DMS53 treated with DMSO at 0.1 percent for 48 hours (cell line): ENCODE measurements around the gene FADD.
A peak's percentile ranks its signal among the peaks of the same experiment; 100 is the strongest.
"Not testable (repeated sequence)": the region's sequence is repeated elsewhere in the genome, so short reads cannot be mapped to it uniquely, and the experiment has no call there.

Source experiments
- DNase-seq: peaks from one replicate; lab custom pipeline; 2025; ENCODE audit not compliant: unreplicated experiment; lab: John Stamatoyannopoulos, UW

Gene FADD

DNA sequence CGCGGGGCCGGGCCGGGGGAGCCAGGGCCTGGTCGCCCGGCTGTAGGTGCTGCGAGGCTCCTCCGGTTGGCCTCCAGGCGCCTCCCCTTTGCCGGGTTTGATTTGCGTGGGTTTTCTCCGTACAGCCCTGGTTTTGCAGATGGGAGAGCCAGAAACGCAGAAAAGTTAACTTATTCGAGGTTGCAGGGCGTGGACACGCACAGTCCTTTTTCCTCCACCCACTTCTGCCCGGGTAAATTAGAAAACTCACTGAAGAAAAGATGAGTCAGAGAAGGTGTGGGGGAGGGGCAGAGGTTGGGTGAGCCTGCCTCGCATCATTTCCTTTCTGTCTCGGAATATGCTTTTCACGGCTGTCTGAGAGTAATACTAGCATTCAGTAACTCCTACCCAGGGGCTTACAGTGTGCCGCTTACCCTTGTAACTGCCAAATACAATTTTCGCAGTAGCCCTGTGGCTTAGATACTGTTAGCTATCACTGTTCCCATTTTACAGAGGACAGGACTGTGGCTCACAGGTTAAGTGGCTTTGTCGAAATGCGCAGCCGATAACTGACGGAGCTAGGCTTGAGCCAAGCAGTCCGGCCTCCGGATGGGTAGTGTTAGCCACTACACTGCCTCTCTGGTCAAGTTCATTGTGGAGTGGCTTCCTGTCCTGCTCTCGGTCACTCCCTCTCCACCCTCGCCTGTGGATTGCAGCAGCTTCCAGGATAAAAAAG, 812 bp downstream of the FADD start:
- DNase-seq, result peak; percentile 52

DNA sequence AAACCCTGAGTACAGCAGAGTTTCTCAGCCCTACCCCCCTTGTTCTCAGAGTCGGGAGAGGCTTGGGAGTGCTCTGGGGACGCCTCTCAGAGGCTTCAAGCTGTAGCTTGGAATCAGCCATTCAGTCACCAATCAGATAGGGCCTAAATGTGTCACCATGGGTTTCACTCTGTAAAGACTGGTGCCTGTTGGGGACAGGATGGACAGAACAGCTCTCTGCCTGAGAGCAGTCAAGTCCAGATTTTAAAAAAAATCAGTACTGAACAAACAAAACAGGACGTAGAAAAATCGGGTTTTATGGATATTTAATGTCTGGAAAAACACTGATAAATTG, 1.3 kb downstream of the FADD start:
- no peak for DNase-seq

DNA sequence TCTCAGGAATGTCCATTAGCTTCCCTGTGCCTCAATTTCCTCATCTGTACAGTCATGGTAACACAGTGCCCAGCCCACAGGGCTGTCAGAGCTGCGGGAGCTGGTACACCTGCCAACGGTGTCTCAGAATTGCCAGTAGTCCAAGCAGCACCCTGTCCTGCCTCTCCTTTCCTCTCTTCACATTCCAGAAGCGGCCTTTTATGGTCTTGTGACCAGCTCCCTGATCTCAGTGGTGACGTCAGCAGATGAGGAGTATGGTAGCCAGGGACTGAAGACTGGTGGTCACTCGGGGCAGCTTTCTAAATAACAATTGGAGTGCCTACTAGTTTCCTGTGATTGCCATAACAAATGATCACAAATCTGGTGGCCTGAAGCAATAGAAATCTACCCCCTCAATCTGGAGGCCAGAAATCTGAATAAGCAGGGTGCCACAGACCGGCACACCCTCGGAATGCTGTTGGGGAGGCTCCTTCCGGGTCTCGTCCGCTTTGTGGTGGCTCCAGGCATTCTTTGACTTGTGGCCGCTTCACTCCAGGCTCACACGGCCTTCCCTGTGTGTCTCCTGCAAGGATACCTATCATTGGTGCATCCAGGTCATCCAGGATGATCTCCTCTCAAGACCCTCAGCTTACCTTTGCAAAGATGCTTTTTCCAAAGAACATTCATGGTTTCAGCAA, 2.1 kb downstream of the FADD start:
- DNase-seq, result no peak

DNA sequence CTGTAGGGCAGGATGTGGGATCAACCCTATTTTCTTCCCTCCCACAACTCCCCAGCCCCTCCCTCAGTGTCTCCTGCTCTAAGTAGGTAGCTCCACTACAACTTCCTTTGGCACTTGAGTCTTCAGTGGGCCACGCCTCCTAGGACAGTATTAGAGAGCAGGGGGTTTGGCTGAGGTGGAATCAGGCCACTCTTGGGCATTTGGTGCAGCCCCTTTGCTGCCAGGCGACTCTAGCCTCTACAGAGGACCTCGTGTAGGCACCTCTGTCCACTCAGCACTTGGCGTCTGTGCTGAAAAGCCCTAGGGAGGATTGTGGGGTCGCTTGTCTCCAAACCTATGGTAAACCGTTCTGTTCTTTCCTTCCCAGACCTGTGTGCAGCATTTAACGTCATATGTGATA, 2.7 kb downstream of the FADD start:
- DNase-seq, result no peak

DNA sequence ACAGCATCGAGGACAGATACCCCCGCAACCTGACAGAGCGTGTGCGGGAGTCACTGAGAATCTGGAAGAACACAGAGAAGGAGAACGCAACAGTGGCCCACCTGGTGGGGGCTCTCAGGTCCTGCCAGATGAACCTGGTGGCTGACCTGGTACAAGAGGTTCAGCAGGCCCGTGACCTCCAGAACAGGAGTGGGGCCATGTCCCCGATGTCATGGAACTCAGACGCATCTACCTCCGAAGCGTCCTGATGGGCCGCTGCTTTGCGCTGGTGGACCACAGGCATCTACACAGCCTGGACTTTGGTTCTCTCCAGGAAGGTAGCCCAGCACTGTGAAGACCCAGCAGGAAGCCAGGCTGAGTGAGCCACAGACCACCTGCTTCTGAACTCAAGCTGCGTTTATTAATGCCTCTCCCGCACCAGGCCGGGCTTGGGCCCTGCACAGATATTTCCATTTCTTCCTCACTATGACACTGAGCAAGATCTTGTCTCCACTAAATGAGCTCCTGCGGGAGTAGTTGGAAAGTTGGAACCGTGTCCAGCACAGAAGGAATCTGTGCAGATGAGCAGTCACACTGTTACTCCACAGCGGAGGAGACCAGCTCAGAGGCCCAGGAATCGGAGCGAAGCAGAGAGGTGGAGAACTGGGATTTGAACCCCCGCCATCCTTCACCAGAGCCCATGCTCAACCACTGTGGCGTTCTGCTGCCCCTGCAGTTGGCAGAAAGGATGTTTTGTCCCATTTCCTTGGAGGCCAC, 3.3 kb downstream of the FADD start:
- DNase-seq, result no peak

DNA sequence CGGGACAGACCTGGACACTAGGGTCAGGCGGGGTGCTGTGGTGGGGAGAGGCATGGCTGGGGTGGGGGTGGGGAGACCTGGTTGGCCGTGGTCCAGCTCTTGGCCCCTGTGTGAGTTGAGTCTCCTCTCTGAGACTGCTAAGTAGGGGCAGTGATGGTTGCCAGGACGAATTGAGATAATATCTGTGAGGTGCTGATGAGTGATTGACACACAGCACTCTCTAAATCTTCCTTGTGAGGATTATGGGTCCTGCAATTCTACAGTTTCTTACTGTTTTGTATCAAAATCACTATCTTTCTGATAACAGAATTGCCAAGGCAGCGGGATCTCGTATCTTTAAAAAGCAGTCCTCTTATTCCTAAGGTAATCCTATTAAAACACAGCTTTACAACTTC, 3.9 kb downstream of the FADD start:
- no peak for DNase-seq

DNA sequence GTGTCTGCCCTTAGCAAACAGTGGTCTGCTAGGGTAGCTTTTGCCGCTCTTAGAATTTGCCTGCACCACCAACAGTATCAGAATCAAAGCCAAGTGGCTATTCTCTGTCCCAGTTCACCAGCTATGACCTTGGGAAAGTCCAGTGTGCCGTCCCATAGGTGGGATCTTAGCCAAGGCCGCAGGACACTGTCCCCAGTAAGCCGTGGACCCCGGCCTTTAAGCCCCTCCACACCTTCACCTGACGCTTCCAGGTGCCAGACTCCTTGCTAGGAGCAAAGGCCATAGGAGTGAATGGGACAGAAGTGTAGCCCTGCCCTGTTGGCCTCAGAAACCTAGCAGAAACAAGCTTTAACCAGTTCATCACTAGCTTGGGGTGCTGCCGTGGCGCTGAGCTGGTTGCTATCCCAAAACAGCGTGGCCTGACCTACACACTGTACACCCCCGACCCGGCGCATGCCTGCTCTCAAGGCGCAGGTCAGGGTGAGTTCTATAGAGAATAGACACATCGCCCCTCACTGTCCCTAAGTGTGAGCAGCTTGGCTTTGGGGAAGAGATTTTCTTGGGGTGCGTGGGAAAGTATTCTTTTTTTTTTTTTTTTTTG, 4.5 kb downstream of the FADD start:
- DNase-seq, result no peak

DNA sequence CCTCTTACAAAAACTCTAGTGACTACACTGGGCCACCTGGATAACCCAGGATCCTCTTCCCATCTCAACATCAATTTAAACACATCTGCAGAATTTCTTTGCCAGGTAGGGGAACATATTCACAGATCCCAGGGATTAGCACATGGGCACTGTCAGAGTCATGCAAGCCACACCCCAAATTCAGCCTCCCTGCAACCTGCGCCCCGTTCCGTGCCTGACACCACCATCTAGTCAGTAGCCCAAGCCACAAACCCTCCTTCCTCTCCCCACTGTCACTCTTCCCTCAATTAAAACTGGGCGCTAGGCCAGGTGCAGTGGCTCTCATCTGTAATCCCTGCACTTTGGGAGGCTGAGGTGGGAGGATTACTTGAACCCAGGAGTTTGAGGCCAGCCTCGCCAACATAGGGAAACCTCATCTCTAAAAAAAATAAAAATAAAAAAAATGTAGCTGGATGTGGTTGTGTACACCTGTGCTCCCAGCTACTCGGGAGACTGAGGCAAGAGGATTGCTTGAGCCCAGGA, 6.4 kb downstream of the FADD start:
- DNase-seq, result no peak

DNA sequence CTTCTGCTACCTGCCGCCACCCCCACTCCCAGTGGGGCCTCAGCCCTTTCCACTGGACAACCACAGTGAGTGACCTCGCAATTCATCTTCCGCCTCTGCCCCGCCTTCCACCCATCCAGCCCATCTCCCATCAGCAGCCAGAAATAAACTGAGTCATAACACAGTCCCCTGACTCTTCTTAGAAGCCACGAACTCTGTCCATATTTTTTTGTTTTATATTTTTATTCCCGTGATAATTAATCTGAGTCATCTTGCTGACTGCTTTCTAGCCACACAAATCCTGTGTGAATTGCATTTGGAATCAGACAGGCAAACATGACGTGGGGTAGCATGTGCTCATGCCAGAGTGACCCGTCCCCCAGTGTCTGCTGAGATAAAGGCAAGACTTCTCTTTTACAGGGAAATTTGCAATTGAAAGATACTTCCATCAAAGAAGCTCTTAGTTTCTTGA, 7.0 kb downstream of the FADD start:
- no peak for DNase-seq

DNA sequence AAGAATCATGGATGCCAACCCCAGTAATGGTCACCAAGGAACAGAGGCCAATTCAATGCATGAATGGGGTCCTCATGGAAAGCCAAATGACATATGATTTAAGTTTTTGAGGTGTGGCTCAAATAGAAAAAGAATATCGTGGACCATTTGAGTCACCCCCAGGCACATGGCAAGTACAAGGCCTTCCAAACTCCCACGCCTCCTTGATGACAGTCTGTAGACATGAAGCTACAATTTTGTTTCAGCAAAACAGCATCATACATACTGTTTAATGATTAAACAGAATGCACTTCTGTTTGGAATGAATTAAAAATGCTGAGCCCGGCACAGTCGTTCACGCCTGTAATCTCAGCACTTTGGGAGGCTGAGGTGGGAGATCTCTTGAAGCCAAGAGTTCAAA, 7.4 kb downstream of the FADD start:
- DNase-seq, result no peak

DNA sequence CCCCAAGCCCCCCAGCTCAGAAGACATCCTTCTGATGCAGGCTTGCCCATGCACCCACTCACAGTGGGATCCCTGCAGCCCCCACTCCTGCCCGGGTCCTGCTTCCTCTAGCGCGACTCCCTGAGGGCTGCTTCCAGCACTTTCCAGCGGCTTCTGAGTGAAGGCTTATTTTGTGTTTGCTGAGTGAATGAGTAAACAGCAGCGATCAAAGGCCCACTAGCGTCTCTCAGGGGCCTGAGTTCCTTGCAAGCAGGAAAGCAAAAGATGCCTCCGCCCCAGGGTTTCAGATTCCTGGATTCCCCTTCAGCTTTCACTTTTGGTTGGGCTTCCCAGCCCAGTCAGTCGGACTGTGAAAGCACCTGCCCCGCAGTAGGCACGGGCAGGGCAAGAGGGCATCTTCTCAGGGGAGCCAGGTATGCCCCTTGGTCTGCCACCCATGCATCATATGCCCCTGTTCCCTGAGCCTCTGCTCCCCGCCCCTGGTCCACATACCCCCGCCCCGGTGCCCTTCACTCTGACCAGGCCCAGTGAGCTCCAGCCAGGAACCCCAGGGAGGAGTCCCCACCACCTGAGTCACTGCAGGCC, 9.2 kb downstream of the FADD start:
- no peak for DNase-seq

DNA sequence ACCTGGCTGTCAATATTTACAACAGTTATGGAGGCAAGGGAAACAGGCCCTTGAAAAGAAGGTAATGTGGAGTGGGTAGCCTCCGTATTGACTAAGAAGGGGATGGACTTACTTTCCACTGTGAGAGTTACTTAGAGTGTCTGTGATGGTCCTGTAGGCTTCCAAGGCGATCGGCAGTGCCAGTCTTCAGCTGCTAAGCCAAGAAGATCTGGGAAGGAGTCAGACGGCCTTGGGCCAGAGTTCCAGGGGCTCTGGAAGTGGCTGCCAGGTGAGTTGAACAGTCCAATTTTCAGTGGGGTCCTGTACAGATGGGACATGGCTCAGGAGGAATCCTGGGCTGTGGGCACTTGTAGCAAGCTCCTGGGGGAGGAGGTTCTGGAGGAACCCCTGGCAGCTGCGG, 14.3 kb downstream of the FADD start:
- not testable (repeated sequence) for DNase-seq

DNA sequence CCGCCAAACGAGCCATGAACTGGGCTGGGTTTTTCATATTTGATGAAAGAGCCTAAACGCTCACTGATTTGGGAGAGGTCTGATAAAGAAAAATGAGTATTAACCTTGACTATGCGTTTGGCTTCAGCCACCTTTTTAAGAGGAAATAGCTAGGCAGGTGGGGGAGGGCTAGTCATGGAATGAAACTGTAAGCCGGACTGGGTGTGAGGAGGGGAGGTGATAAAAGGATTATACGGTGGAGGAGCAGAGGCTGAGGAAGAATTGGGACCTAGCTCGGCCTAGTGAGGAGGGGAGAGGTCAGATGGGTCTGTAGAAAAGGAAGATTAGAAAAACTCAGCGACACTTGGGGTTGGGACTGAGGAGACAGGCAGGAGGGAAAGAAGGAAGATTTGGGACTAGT, 15.0 kb downstream of the FADD start:
- not testable (repeated sequence) for DNase-seq

DNA sequence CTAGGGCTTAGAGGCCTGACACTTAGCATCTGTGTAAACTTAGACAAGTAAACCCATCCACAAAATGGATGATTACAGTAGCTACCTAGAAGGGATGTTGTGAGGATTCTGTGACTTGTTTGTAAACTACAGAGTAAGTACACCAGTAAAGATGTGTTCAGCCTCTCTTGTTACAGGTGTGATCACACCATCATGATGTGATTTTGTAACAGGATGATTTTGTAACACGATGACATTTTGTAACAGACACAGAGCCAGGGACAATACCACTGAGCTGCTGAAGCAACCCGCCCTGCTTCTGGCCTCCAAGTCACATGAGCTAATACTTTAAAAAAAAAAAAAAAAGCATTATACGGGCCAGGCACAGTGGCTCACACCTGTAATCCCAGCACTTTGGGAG, 17.0 kb downstream of the FADD start:
- no peak for DNase-seq

DNA sequence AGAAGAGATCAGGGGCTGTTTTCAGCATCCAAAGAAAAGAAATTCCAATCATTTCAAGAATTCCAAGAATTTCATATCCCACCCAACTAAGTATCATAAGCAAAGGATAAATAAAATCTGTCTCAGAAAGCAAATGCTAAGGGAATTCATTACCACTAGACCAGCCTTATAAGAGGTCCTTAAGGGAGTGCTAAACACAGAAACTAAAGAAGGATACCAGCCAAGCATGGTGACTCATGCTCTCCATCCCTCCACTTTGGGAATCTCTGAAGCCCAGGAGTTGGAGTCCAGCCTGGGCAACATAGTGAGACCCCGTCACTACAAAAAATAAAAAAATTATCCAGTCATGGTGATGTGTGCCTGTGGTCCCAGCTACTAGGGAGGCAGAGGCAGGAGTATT, 17.8 kb downstream of the FADD start:
- no peak for DNase-seq

DNA sequence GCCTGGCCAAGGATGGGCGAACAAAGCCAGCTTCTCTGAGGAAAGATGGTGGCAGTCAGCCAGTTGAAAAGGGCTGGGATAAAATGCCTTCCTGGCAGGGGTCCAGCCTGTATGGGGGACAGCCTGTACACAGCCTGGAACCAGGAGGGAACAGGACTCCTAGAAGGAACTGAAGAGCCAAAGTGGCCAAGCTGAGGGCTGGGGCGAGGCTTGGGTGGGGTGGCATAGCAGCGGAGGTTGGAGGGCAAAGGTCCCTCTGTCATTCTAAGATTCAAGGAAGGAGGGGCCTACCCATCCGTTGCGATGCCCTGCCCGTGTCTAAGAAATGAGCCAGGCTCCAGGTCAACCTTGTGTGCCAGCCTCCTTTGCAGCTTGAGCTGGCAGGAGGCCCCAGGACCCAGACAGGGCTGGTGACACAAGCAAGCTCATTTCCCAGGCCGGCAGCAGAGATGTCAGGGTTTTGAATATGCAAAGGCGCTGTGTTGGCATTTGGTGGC, 22.6 kb downstream of the FADD start:
- no peak for DNase-seq

DNA sequence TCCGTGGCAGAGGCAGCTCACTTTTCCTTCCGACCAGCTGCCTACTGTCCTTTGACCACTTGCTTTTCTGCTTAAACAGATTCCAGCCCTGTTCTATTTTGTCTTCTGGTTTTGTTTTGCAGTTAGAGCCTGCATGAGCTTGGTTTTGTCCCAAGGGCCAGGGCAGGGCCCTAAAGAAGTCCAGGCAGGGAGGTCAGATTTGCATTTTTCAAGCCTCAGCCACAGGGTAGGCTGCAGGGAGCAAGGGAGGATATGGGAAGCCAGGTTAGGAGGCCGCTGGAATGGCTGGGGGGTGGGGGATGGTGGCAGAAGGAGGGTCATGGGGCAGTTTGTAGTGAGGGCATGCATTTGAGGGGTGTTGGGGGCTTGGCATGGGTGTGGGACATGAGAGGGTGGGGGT, 23.1 kb downstream of the FADD start:
- no peak for DNase-seq

DNA sequence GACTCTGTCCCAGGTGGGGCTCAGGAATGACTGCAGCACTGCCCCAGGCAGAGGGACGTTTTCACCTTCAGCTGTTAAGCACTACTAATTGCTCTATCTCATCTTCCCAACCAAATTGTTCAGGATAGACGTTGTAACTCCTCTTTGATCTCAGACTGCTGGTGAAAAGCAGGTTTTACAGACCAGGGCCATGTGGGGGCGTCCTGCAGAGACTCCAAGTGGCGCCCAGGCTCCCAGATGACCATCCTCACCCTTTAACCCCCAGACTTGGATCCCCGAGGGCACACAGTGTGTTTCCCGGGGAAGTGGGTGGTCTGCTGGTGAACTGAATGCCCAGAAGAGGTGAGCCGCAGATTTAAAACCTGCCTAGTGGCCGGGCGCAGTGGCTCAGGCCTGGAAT, 23.9 kb downstream of the FADD start:
- DNase-seq, result no peak

DNA sequence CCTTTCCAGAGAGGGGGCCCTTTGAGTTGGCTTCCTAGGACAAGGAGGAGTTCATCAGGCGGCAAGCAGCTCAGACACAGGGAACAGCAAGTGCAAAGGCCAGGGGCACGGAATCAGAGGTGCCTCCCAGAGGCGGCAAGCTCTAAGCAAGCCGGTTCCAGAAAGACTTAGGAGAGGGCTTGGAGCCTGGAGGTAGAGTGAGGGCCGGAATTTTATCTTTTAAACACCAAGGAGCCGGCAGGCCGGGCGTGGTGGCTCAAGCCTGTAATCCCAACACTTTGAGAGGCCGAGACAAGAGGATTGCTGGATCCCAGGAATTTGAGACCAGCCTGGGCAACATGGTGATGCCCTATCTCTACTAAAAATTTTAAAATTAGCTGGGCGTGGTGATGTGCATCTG, 26.6 kb downstream of the FADD start:
- DNase-seq, result no peak

DNA sequence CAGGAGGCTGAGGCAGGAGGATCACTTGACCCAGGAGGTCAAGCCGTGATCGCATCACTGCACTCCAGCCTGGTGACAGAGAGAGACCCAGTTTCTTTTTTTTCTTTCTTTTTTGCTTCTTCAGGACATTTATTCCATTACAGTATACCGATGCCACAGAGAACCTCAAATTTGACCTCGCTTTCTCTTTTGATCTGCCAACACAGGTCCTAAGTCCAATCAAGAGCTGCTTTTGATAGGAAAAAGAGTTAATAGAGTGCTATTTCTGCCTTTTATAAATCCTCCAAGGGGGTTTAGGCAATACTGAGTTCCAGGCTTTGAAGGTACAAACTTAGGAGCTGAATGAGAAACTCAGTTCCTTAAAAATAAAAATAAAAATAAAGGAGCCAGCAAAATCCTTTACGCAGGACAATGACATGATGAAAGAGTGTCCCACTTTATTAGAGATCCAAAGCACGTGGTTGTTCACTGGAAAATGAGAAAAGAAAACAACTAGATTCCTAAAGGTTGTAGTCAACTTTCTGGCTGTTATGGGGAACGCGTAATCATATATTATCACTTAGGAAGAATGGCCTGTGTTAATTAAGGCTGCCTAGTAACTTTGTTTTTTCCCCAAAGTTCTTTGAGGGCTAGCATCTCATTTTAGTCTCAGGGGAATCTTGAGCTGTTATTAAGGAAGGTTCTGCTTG, 27.2 kb downstream of the FADD start:
- DNase-seq, result no peak
